ENCODE data around the gene TBPL1.

GRCh38 chr6:134004714-134005113 is 51.7 kb downstream of the TBPL1 start:
- TF ChIP-seq EZH2phosphoT487 (IDR thresholded peaks at IDR 0.05; ENCODE audit: low read length) (no peak), CTCF (IDR thresholded peaks at IDR 0.05; ENCODE audit: low read length) (no peak), EZH2 (optimal IDR thresholded peaks at IDR 0.05; ENCODE audit: low read depth, low read length) (no peak)
